Inflammatory macrophage (primary cell): ENCODE results near the gene ENAH.

Experiments
- DNase-seq, 2 donors: peaks; one replicate each; pipeline ENCODE4 v3.0.0-alpha.2; 2020 to 2022

Gene ENAH

DNA sequence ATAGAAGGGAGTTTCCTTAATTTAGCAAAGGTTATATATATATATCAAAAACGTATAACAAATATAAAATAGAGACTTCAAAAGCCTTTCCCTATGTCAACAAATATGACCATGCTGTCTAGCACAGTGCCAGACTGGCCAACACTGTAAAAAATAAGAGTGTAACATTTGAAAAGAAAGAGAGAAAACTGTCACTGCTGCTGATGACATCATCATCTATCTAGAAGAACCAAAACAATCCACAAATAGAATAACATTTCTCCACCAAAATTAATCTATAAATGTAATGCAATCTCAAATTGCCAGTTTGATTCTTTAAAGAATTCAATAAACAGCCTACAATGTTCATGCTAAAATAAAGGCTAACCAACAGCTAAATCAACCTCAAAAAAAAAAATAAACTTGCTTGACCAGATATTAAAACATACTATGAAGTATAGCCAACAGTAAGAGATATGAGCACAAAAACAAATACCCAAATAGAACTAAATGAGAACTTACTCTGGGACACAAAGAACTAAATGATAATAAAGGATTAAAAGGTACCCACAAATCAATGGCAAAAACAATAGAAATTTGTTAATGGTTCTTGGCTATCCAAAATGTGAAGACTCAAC, 50.2 kb downstream of the ENAH start:
- no peak for DNase-seq

- no peak for DNase-seq
Observed at GRCh38 chr1:225601902-225602589, 50.9 kb downstream of the ENAH start.

GRCh38 chr1:225598847-225599246, 54.1 kb downstream of the ENAH start:
- no peak for DNase-seq

DNA sequence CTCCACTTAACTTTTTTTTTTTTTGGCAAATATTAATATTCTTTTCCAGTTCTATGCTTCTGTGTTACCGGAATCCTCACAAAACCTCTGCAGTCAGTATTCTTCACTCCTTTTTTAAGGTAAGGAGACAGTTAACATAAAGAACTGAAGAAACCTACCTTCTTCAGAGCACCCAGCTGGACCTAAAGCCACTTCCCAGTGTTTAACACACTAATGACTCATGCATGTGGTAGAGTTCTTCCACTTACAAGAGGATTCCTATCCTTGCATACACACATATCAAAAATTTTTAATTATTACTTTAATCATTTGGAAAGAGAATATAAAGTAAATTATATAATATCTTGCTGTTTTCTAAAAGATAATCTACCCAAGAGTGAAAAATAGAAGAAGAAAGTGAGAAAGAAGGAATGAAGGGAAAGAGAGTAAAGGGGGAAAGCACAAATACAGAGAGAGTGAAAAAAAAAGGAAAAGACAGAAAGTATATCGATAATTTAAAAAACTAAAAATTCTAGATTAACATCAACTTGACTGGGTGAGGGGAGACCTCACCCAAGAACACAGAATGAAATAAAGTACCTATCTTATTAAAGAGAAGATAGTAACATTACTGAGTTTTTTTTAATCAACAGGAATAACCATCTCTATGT, 54.9 kb downstream of the ENAH start:
- no peak for DNase-seq

- DNase-seq = no peak
Observed at GRCh38 chr1:225596736-225597135, 56.2 kb downstream of the ENAH start.

DNA sequence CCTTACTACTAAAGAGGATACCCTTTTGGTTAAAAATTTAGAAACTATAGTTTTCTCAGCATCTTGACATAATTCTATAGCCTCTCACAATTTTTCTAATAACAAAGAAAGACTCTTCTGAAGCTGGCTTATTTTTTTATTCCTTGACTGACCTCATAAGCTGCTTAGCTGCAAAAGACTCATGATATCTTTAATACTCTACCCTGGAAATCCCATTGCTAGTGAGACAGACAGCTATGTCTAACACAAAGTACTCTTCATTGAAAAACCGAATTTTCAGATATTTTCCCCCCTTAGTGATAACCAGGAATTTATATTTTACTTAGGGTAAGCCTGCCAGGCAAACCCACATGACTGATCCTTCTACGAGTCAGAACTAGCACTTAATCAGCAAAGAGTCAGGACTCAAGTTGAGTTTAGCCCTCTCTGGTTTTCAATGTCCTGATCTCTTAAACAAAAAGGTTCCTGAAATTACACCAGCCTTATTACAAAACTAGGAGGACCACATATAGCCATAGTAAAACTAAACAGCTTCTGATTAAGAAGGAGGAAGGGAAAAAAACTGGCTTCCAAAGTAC, 56.9 kb downstream of the ENAH start:
- no peak for DNase-seq

- no peak for DNase-seq
Observed at GRCh38 chr1:225595452-225595851, 57.5 kb downstream of the ENAH start.

DNA sequence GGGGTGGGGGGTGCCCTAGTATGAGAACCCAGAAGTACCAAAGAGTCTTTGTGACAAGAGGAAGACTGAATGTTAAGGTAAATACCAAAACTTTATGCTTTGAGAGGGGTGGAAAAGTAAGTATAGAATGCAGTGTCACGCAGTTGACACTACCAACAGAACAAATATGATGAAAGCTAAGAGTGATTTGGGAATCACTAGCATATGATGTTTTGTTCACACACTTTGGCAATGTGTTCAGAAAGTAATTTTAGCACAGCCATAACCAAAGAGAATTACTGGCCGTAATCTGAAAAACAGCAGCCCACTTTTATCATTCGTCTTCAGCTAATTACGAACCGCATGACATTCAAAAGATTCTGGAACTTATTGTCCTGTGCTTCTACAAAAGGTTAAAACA, 59.5 kb downstream of the ENAH start:
- no peak for DNase-seq

DNA sequence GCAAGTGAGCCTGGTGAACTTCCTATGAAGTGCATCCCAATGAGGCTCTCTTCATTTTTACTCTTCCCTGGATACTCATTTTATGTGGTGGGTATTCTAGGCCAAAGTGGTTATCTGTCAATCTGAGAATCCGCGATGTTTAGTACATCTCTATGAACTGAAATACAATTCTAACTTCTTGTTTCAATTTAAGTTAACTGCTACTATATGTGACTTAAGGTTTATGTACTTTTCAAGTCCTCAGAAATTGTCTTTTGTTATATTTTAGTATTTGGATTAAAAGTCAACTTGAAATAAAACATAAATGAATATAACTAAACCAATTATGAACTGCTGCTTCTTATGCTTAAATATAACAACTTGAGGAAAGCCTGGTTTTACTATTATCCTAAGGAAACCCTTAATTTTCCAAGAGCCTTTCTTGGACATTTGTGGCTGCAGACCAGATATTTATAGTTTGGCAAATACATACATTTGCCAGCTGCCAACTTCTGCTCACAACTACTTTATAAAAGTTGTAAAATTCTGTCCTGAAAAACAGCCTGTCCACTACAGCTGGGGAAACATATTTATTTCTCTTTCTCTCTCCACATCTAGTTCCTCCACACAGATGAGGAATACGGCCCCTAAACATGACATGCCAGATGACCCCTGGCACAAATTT, 60.4 kb downstream of the ENAH start:
- DNase-seq = no peak

DNA sequence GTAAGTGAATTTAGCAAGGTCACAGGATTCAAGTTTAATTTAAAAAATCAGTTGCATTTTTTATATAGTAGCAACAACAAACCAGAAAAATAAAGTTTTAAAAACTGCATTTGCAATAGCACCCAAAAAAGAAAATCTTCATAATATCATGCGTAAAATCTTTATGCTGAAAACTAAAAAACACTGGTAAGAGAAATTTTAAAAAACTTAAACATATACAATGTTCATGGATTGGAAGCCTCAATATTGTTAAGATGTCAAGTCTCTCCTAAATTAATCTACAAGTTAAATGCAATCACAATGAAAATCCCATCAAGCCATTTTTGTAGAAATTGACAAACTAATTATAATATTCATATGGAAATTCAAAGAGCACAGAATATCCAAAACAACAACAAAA, 65.6 kb downstream of the ENAH start:
- DNase-seq = no peak

GRCh38 chr1:225581186-225581585, 71.7 kb downstream of the ENAH start:
- no peak for DNase-seq

GRCh38 chr1:225580238-225581099, 72.5 kb downstream of the ENAH start:
- DNase-seq = no peak

DNA sequence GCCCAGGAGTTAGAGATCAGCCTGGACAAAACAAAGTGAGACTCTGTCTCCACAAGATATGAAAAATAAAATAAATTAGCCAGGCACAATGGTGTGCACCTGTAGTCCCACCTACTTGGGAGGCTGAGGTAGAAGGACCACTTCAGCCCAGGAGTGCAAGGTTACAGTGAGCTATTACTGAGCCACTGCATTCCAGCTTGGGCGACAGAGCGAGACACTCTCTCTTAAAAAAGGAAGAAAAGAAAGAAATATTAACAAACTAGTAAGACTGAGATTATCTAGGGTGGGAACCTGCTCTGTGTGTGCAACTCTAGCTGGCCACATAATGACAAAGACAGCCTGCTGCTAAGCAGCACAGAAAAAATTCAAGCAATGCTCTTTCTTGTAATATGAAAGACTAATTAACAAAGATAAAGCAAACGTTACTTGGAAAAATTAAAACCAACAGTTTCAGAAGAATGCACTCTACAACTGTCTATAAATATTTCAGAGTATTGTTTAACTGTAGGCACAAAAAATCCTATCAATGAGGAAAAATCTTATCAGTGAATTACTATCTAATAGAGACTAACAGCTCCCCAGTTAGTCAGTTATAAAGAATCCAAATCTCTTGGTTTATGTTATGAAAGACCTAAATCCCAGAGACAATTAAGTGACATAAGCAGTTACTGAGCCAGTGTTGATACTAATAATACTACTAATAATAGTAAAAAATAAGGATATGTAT, 74.5 kb downstream of the ENAH start:
- no peak for DNase-seq

DNA sequence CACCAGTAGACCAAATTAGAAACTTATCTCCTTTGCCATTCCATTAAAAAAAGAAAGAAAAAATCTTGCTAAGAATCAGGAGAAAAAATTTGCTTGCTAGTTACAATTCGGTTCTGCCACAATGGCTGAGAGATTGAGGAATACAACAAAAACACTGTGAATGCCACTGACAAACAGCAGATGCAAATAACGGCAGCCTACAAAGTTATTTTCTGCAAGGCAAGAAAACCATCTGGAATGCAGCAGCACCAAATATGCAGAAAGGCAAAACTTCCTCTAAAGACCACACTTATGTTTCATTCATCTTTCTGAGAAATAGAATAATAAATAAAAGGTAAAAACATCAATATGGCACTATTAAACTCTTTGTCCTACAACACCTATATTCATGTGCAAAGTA, 75.7 kb downstream of the ENAH start:
- DNase-seq = no peak

- no peak for DNase-seq
Observed at GRCh38 chr1:225573216-225573615, 79.7 kb downstream of the ENAH start.

GRCh38 chr1:225572422-225572821, 80.5 kb downstream of the ENAH start:
- DNase-seq = no peak

DNA sequence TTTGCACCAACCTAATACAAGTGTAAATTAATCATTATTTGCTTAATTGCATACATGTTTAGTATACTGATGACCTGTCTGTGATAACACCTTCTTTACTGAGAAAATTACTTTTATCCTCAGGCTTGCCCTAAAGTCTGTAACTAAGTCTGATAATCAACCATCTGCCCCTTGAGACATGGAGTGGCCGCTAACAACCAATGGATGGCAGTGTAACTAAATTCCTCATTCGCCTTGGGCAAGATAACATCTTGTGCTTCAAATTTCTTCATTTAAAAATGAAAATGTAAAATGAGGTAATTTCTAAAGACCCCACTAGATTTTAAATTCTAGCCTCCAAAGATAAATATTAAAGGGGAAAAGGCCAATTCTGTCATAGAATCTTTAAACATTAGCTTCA, 85.1 kb downstream of the ENAH start:
- DNase-seq = no peak

DNA sequence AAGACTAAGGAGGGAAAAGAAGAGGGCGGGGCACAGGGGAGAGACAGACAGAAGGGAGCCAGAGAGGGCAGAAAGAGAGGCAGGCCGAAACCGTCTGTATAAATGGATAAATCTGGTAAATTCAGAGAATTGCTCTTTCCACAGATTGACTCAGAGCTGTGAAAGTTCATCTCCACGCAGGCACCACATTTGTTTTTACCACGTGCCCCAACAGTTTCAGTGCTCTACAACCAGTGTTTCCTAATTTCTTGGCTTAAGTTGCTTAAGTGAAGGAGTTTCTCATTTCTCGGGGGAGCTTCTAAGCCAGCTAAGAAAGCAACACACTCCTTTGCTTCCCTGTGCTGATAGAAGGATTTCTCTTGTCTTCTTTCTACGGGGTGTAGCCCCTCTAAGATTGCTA, 87.1 kb downstream of the ENAH start:
- peak; percentile 62 for DNase-seq

DNA sequence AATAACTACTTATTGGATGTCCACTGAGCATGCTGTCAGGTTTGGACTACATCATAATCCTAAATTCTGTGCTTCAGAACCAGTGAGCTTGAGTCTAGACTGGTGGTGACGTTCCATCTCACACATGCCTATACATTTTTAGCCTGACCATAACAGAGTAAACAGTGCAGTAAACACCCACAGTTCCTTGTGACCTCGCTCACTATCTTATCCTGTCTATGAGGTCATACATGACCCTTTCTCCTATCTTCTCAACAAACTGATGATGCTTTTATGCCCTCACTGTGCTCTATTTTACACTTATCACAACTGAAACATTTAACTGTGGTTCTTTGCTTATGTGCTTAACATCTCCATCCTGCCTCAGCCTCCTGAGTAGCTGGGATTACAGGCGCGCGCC, 91.2 kb downstream of the ENAH start:
- DNase-seq = no peak

GRCh38 chr1:225559902-225560301, 93.0 kb downstream of the ENAH start:
- peak; percentile 23 to 50 for DNase-seq

GRCh38 chr1:225559326-225559725, 93.6 kb downstream of the ENAH start:
- peak; percentile 22 to 23 for DNase-seq

DNA sequence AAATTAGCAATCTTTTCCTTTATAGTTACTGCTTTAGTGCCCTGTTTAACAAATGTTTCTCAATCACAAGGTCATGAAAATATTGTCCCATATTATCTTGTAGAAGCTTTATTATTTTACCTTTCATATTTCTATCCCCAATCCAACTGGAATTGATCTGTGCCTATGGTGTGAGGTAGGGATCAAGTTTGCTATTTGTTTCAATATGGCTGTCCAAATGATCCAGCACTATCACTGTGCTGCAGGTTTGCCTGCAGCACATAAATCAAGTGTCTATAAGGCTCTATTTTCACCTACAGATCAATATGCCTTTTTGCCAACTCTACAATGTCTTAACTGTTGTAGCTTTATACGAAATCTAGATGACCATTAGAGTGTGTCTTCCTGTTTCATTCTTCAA, 96.2 kb downstream of the ENAH start:
- no peak for DNase-seq
